Adrenal gland (tissue), 12 donors: ENCODE measurements around the gene MGMT. TPM values are rescaled to one million over a fixed set of nuclear protein-coding genes. Genes with fewer than 3 reads are reported as not detected.

ENCODE experiments used
- DNase-seq, 7 donors: peaks; one replicate each; pipeline ENCODE4 v3.0.0-alpha.2; 2019 to 2020
- H3K27ac ChIP-seq, 5 donors: fragments of 200-600 bp; sonication (generic) in 4 of 5; 1 replicate in 3 of 5; 2 replicates in 2 of 5; pipeline versions ENCODE4 v1.5.1 to v1.8.0; 2016 to 2020; ENCODE audit warnings: mild to moderate bottlenecking in 1 of 5
- H3K27me3 ChIP-seq: fragments of 200-600 bp; 2 replicates; pipeline ENCODE4 v1.8.0; 2021
- H3K36me3 ChIP-seq, 2 donors: fragments of 200-600 bp; replicated peaks in 1 of 2; 1 replicate in 1 of 2; 2 replicates in 1 of 2; pipeline versions ENCODE4 v1.5.1 to v1.8.0; 2018 to 2022
- H3K4me1 ChIP-seq, 2 donors: fragments of 200-600 bp; replicated peaks in 1 of 2; 1 replicate in 1 of 2; 2 replicates in 1 of 2; pipeline versions ENCODE4 v1.5.1 to v1.8.0; 2018 to 2021
- H3K4me3 ChIP-seq, 4 donors: fragments of 200-600 bp; sonication (generic) in 3 of 4; one replicate each; pipeline ENCODE4 v1.5.1; 2016 to 2018
- H3K9me3 ChIP-seq, 3 donors: fragments of 200-600 bp; sonication (generic) in 1 of 3; replicated peaks in 1 of 3; 1 replicate in 2 of 3; 2 replicates in 1 of 3; pipeline versions ENCODE4 v1.5.1 to v1.8.0; 2016 to 2021
- CTCF ChIP-seq, 6 experiments: fragments of 450-650 bp in 4 of 6; fragments of 200-600 bp in 2 of 6; sonication (generic) in 1 of 6; IDR thresholded peaks; 1 replicate in 5 of 6; 2 replicates in 1 of 6; pipeline versions ENCODE4 v1.5.1 to v1.8.0; 2016 to 2021; ENCODE audit warnings: antibody characterized with exemption in 6 of 6, mild to moderate bottlenecking in 2 of 6, moderate library complexity in 1 of 6
- POLR2A ChIP-seq, 2 donors: fragments of 450-650 bp; IDR thresholded peaks; one replicate each; pipeline ENCODE4 v1.6.1; 2017; ENCODE audit warnings: antibody characterized with exemption in 2 of 2, mild to moderate bottlenecking in 2 of 2, moderate library complexity in 1 of 2
- WGBS, 4 donors: extraction: QIAGEN DNeasy Blood & Tissue Kit in 2 of 4; methylation state at CpG; one replicate each; pipeline versions ENCODE4 v1.1.5 to v1.1.7; 2013 to 2017; 5-methylcytosine and 5-hydroxymethylcytosine counted together
- intact Hi-C, 2 donors: fragments of 100-400 bp; cut with DNase I; formaldehyde crosslinking; loops; one replicate each; pipeline versions ENCODE4 v1.14.1 to v1.15.0; 2022 to 2023
- polyA plus RNA-seq, 3 donors: library from polyadenylated mRNA; stranded (reverse); fragments of 200-250 nt in 2 of 3; fragments of 350-450 nt in 1 of 3; fragmentation: Illumina TruSeq in 1 of 3; extraction: RNeasy Lipid Tissue Mini Kit (QIAGEN cat#74804) in 1 of 3; gene quantifications; one replicate each; pipeline ENCODE4 v1.2.3, GENCODE V29; 2013 to 2014
- total RNA-seq, 9 donors: library from RNA; depleted of rRNA in 4 of 9; stranded (reverse); fragments of >200 nt in 4 of 9; fragments of 120-200 nt in 1 of 9; fragmentation: NEBNext Ultra II Directional in 1 of 9; extraction: Animal tissue kit (Norgen Biotek cat#: 25700) in 1 of 9; gene quantifications; one replicate each; pipeline versions ENCODE4 v1.1.0 to v1.2.4, GENCODE V29; 2013 to 2023
- donor health status: healthy with polysubstance abuse.
- donor health status: Bipolar disorder and iron deficiency.
- donor health status: DM: yes; HTN: yes; CAD: no.
- donor health status: DM: no; HTN: no; CAD: no.
- donor health status: DM: no; HTN: no; CAD: no.
- donor health status: DM: yes; HTN: yes; CAD: no.

MGMT gene
- total and polyA plus RNA-seq, 12 donors = 3.8 to 35.8 (median 21.2) TPM

DNA sequence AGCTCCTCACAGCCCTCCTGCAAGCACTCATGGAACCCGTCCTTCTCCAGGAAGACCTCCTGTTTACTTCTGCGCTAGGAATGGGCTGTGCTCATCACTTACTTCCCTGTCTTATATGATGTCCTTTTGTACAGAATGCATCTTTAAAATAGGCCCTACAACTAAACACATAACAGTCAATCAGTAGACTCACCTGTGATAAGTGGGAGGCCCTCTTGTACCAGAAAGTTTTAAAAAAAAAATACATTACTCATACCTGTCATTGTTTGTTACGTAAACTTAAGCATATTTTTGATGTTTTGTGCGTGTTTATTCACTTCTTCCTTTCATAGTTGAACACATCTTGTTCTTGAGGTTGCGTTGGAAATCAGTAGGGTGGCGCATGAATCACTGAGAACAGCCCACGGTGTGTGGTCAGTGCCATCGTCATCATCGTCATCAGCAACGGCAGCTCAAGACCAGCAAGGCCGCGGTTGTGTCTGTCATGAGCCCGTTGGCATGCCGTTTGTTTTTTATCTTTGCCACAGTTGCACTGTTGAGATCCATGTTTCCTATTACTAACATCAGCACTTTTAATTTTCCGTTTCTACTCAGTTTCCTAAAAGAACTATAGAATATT, 232.8 kb downstream of the MGMT start:
- TF ChIP-seq CTCF (IDR thresholded peaks at IDR 0.05) = no peak
- no peak for TF ChIP-seq POLR2A (IDR thresholded peaks at IDR 0.05)
- Histone ChIP-seq H3K36me3 (no peaks in the 10 kb centered on the region), H3K4me1 (no peaks in the 10 kb centered on the region), H3K4me3 (no peak overlapping the region), H3K27me3 (no peaks in the 10 kb centered on the region), H3K9me3 (no peaks in the 10 kb centered on the region), H3K27ac (no peak overlapping the region)
- DNase-seq = no peak
- intact Hi-C loops = no loop called here
- 81 to 91% (median 86%) methylated on average over 15 of the region's 15 CpGs for WGBS, 4 donors

DNA sequence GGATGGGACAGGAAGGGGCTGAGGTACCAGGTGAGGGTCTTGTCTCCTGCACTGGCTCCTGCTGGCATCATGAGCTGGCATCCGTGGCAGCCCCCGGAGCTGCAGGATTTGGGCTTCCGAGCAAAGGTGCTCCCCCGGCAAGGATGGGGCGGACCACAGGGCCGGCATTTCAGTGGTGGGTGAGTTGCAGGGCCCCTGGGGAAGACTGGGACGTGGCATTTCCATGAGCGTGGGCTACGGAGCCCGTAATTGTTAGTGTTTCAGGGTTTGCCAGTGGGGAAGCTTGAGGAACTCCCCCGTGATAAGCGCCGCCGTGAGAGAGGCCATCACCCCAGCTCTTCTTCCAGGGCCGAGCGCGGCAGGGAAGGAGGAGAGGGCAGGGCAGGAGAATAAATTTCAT, 235.6 kb downstream of the MGMT start:
- Histone ChIP-seq H3K4me3 (no peak overlapping the region), H3K9me3 (no peaks in the 10 kb centered on the region), H3K27me3 (no peaks in the 10 kb centered on the region), H3K27ac (no peak overlapping the region), H3K4me1 (no peaks in the 10 kb centered on the region), H3K36me3 (no peaks in the 10 kb centered on the region)
- intact Hi-C loops = no loop called here
- WGBS, 4 donors = 94 to 98% (median 97%) methylated on average over 14 to 17 of the region's 17 CpGs
- DNase-seq = no peak
- TF ChIP-seq POLR2A (IDR thresholded peaks at IDR 0.05) = no peak
- TF ChIP-seq CTCF (IDR thresholded peaks at IDR 0.05) = no peak

DNA sequence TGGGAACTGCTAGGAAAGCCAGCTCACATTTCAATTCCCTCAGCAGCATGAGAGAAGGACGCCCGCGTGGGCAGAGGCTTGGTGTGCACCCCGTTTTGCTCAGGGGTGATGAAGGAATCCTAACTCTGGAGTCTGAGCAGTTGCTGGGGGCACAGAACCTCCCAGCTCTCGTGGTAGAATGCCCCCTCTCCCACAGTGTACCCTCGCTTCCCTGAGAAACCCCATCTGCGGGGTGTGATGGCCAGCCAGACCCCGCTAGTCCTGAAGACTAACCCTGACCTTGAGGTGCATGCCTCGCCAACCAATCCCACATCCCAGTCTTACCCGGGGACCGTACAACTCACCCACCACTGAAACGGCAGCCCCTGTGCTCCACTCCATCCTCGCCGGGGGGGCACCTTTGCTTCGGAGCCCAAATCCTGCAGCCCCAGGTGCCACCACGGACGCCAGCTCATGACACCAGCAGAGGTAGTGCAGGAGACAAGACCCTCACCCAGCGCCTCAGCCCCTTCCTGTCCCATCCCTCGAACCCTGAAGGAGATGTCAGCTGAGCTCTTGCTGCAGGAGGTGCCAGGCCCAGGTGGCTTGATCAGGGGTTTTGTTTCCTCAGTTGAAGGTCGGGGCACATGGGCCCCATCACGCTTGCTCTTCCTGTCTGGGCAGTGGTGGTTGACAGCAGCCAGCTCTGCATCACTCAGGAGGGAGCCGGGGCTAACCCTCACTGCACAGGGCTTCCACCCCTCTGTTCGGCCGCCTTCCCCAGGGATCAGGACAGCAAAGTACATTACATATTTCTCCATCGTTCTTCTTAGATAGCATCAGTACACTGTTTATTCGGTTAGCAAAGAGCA, 236.5 kb downstream of the MGMT start:
- H3K9me3 ChIP-seq = no peaks in the 10 kb centered on the region
- H3K4me3 ChIP-seq = no peak overlapping the region
- intact Hi-C loops = no loop called here
- no peaks in the 10 kb centered on the region for H3K27me3 ChIP-seq
- no peaks in the 10 kb centered on the region for H3K36me3 ChIP-seq
- WGBS, 4 donors = 86 to 87% (median 86%) methylated on average over 19 to 26 of the region's 26 CpGs
- H3K27ac ChIP-seq = no peak overlapping the region
- no peak for DNase-seq
- H3K4me1 ChIP-seq = no peaks in the 10 kb centered on the region
- TF ChIP-seq CTCF (IDR thresholded peaks at IDR 0.05) = no peak
- TF ChIP-seq POLR2A (IDR thresholded peaks at IDR 0.05) = no peak

DNA sequence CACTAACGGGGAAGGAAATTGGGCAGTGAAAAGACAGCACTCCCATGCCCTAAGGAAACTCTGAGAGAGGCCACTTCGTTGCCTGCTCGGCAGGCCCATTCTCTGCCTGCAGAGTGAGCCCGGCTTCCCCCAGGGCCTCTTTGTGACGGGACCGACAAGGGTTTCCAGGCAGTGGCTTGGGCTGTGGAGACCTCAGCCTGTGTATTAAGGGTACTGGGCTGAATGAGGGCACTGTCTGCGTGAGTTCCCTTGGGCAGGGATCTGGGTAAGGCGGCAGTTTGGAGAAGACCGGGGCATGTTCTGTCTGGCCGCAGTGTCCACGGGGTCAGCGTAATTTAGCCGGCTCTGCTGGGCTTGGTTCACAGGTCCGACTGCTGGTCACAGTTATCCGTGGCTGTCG, 237.2 kb downstream of the MGMT start:
- Histone ChIP-seq H3K9me3 (no peaks in the 10 kb centered on the region), H3K27ac (no peak overlapping the region), H3K27me3 (no peaks in the 10 kb centered on the region), H3K4me3 (no peak overlapping the region), H3K4me1 (no peaks in the 10 kb centered on the region), H3K36me3 (no peaks in the 10 kb centered on the region)
- DNase-seq = no peak
- intact Hi-C loops = no loop called here
- WGBS, 4 donors = 85 to 92% (median 87%) methylated on average over 16 of the region's 16 CpGs
- no peak for TF ChIP-seq POLR2A (IDR thresholded peaks at IDR 0.05)
- TF ChIP-seq CTCF (IDR thresholded peaks at IDR 0.05) = no peak
